T-cell (primary cell): Measurements from ENCODE around the gene ASPG. TPM values are rescaled to one million over a fixed set of nuclear protein-coding genes. Genes with fewer than 3 reads are reported as not detected.

Source experiments
- ATAC-seq, 4 experiments: fragments of 200-7000 bp in 3 of 4; fragments of 150-1000 bp in 1 of 4; cut with Tn5 transposase; replicated peaks in 1 of 4; 1 replicate in 3 of 4; 2 replicates in 1 of 4; pipeline ENCODE4 v1.10.0; 2021; ENCODE audit warnings: moderate library complexity in 3 of 4, mild to moderate bottlenecking in 2 of 4, moderate number of reproducible peaks in 1 of 4
- CTCF ChIA-PET, 2 donors: fragments of 300-600 bp; sonication (Branson Sonifier 250); formaldehyde crosslinking; loops; one replicate each; lab custom pipeline; 2022; ENCODE audit warnings: antibody characterized with exemption in 2 of 2; lab: Charles Lee
- POLR2A ChIA-PET, 2 donors: fragments of 300-600 bp; sonication (Branson Sonifier 250); formaldehyde crosslinking; loops; one replicate each; lab custom pipeline; 2022; ENCODE audit warnings: antibody characterized with exemption in 2 of 2; lab: Charles Lee
- DNase-seq, 35 experiments: peaks; one replicate each; pipeline versions ENCODE4 v3.0.0 to v3.0.0-alpha.2; 2013 to 2023
- H3K27ac ChIP-seq: one replicate; pipeline ENCODE4 v1.5.1; 2013; ENCODE audit warnings: low read length
- H3K27me3 ChIP-seq, 2 experiments: replicated peaks in 1 of 2; 1 replicate in 1 of 2; 2 replicates in 1 of 2; pipeline versions ENCODE4 v1.6.1 to v1.7.0; 2013; ENCODE audit warnings: low read length in 1 of 2, mixed read lengths in 1 of 2; ENCODE audit not compliant: control insufficient read depth in 2 of 2, insufficient read depth in 2 of 2; ENCODE audit errors: extremely low read depth in 1 of 2
- H3K36me3 ChIP-seq, 2 donors: 1 replicate in 1 of 2; 2 replicates in 1 of 2; pipeline versions ENCODE4 v1.6.1 to v1.7.0; 2013; ENCODE audit warnings: low read length in 1 of 2; ENCODE audit not compliant: control insufficient read depth in 2 of 2, insufficient read depth in 1 of 2; ENCODE audit errors: extremely low read depth in 1 of 2
- H3K4me1 ChIP-seq, 2 experiments: 1 replicate in 1 of 2; 2 replicates in 1 of 2; pipeline versions ENCODE4 v1.6.1 to v1.7.0; 2013; ENCODE audit warnings: low read length in 2 of 2, mixed read lengths in 1 of 2; ENCODE audit not compliant: insufficient read depth in 2 of 2, control insufficient read depth in 1 of 2; ENCODE audit errors: extremely low read depth in 1 of 2
- H3K4me3 ChIP-seq, 2 donors: 1 replicate in 1 of 2; 2 replicates in 1 of 2; pipeline versions ENCODE4 v1.5.1 to v1.7.0; 2013; ENCODE audit warnings: mild to moderate bottlenecking in 2 of 2, low read length in 1 of 2, moderate library complexity in 1 of 2; ENCODE audit not compliant: control insufficient read depth in 1 of 2; ENCODE audit errors: extremely low read depth in 1 of 2
- H3K9me3 ChIP-seq: 2 replicates; pipeline ENCODE4 v1.7.0; 2013
- H3K27ac Mint-ChIP-seq, 2 donors: one replicate each; pipeline ENCODE4 v1.8.0; 2020 to 2021; ENCODE audit warnings: mild to moderate bottlenecking in 2 of 2, mixed read lengths in 2 of 2
- H3K27me3 Mint-ChIP-seq, 2 donors: one replicate each; pipeline ENCODE4 v1.8.0; 2021 to 2022; ENCODE audit warnings: mixed read lengths in 2 of 2
- H3K36me3 Mint-ChIP-seq: one replicate; pipeline ENCODE4 v1.8.0; 2021; ENCODE audit warnings: mixed read lengths
- H3K4me1 Mint-ChIP-seq, 3 donors: one replicate each; pipeline ENCODE4 v1.8.0; 2020 to 2022; ENCODE audit warnings: mixed read lengths in 3 of 3, mild to moderate bottlenecking in 1 of 3
- H3K4me3 Mint-ChIP-seq, 3 donors: one replicate each; pipeline ENCODE4 v1.8.0; 2020 to 2022; ENCODE audit warnings: mild to moderate bottlenecking in 3 of 3, mixed read lengths in 3 of 3, moderate library complexity in 3 of 3
- H3K9me3 Mint-ChIP-seq, 3 donors: one replicate each; pipeline ENCODE4 v1.8.0; 2020 to 2022; ENCODE audit warnings: mixed read lengths in 3 of 3
- WGBS: methylation state at CpG from one replicate; pipeline ENCODE4 v1.1.5; 2013; ENCODE audit warnings: missing lambda C conversion rate; ENCODE audit not compliant: insufficient coverage; 5-methylcytosine and 5-hydroxymethylcytosine counted together
- total RNA-seq, 35 experiments: library from RNA in 6 of 35; stranded (reverse) in 6 of 35; fragments of 120-200 nt in 1 of 35; gene quantifications; one replicate each; pipeline versions ENCODE4 v1.2.1 to v1.2.4 and lab custom pipeline; 2013 to 2026

The ASPG gene
- total RNA-seq, 5 donors from 2014 or later (not counting 1 experiment from before 2014, with no cell fraction given): 0.26 to 0.57 (median 0.38) TPM; not detected in 2

DNA sequence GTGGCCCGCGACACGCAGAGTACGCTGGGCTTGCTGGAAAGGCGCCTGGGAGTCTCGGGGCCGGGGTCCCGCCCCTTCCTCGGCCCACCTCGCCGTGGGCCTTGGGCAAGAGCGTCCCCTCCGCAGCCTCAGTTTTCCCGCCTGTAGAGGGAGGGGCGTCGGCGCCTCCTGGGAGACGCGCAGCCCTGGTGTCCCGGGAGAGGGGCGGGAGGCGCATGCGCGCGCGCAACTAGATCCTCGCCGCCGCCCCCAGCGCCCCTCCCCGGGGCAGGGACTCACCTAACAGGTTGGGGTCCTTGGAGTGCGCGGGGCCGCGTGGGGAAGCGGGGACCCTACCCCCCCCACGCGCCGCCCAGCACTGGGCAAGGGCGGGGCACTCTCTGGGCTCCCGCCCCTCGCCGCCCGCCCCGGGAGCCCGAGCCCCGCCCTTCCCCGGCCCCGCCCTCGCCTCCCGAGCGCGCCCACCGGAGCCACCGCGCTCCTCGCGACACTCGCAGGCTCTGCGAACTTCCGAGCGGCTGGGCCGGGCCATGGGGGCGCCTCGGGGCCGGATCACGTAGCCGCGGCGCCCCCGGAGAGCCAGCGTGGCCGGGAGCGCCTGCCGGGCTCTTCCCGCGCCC is 52.7 kb downstream of the ASPG start, which contains the start of gene KIF26A:
TSS of gene KIF26A (plus strand) at position 490 of the 620 bp plus-strand sequence. CDS start 136 bp downstream, outside the sequence.
- ChIA-PET POLR2A (interaction anchor here in 1 of 2 donors (0.6 kb wide), 1 partner anchor 15 kb away, joined by 3 read pairs; no protein-coding TSS in a partner anchor), CTCF (interaction anchor here in 1 of 2 donors (0.9 kb wide), 1 partner anchor 426 kb away, joined by 8 read pairs; no protein-coding TSS in a partner anchor)
- peak within 1 kb of the TSS; percentile 32 to 59 for H3K4me3 ChIP-seq
- peaks cover 15 to 42% of the 10 kb centered on the region in 2 donors for H3K27me3 Mint-ChIP-seq
- no peaks in the 10 kb centered on the region for H3K36me3 ChIP-seq
- no peaks in the 10 kb centered on the region for H3K9me3 Mint-ChIP-seq
- H3K4me3 Mint-ChIP-seq: peak within 1 kb of the TSS; percentile 43 to 67 (median 64)
- under 1% methylated on average over 64 of the region's 77 CpGs for WGBS
- no peaks in the 10 kb centered on the region for H3K36me3 Mint-ChIP-seq
- peaks cover 4 to 10% (median 7%) of the 10 kb centered on the region in 3 donors for H3K4me1 Mint-ChIP-seq
- no peaks in the 10 kb centered on the region for H3K9me3 ChIP-seq
- peak; percentile 35 to 49 (median 38) for ATAC-seq
- H3K27ac Mint-ChIP-seq: no peak within 1 kb of the TSS
- peak in 5 of 35 experiments; percentile 12 to 31 (median 20) for DNase-seq
- H3K27me3 ChIP-seq: peaks cover 0 to 76% of the 10 kb centered on the region in 2 experiments
- H3K27ac ChIP-seq: no peak within 1 kb of the TSS
- peaks cover 0 to 23% of the 10 kb centered on the region in 2 experiments for H3K4me1 ChIP-seq

DNA sequence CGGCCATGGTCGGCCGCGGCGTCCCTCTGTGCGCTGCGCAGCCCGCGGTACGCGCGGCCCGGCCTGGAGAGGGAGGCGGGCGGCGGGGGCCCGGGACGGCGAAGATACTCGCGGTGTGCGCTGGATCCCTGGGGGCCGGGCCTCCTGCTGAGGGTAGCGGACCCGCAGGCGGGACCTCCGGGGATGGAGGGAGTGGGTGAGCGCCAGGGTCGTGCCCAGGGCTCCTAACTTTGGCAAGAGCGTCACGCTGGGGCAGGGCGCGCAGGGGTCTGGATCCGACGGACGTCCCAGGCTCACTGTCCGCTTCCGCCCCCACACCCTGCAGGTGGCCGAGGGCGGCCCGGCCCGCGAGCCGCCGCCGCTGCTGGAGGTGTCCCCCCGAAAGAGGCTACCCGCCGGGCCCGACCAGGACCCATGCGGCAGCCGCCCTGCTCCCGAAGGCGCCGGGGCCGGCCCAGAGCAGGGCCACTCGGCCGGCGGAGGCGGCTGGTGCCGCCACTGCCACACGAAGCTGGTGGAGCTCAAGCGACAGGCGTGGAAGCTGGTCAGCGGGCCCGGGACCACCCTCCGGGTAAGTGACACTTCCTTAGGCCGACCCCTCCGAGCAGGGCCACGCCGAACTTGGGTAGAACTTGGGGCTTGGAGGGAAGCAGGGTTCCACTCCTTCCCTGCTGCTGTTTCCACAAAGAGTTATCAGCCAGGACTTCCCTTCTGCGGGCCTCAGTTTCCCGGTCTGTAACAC is 53.4 kb downstream of the ASPG start:
- Histone ChIP-seq H3K36me3 (no peaks in the 10 kb centered on the region), H3K9me3 (no peaks in the 10 kb centered on the region), H3K4me3 (no peak overlapping the region), H3K4me1 (peaks cover 0 to 23% of the 10 kb centered on the region in 2 experiments), H3K27me3 (peaks cover 0 to 74% of the 10 kb centered on the region in 2 experiments), H3K27ac (no peak overlapping the region)
- ChIA-PET CTCF (no interaction called here), POLR2A (no interaction called here)
- peaks cover 4 to 10% (median 7%) of the 10 kb centered on the region in 3 donors for H3K4me1 Mint-ChIP-seq
- 4% methylated on average over 64 of the region's 73 CpGs for WGBS
- ATAC-seq: no peak
- H3K36me3 Mint-ChIP-seq: no peaks in the 10 kb centered on the region
- H3K9me3 Mint-ChIP-seq: no peaks in the 10 kb centered on the region
- peak overlapping the region in 1 of 3 donors; percentile 22 for H3K4me3 Mint-ChIP-seq
- H3K27me3 Mint-ChIP-seq: peaks cover 15 to 36% of the 10 kb centered on the region in 2 donors
- no peak overlapping the region for H3K27ac Mint-ChIP-seq
- DNase-seq: no peak

DNA sequence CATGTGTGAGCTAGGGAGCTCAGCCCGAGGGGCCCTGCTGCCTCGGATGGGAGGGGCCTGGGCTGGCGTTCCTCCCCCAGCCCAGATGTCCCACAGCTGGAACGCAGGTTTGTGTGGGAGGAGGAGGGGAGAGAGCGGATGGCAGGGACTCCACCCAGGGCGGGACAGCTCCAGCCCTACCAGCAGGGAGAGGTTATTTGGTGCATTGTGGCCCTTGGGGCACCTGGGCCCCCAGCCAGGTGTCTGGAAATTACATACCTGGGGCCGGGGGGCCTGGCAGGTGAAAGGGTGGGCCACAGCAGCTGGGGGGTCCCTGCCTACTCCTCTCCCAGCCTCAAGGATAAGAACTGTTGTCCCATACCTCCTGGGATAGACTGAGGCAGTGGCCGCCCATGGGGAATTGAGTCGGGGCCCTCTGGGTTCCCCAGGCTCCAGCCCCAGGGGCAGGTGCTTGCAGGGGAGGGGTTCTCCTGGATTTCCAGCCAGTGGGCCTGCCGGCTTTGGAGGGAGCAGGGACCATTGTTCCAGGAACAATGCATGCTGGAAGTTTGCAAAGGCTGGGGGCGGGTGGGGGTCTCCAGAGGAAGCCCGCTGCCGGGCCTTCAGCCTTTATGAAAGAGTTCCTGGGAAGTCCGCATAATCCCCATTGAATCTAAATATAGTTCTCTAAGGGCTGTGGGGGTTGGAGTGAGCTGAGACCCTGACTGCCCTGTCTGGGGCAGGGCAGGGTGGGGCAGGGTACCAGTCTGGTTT is 54.1 kb downstream of the ASPG start:
- peak overlapping the region in 2 of 3 donors; percentile 35 to 36 for H3K4me3 Mint-ChIP-seq
- no peak for ATAC-seq

DNA sequence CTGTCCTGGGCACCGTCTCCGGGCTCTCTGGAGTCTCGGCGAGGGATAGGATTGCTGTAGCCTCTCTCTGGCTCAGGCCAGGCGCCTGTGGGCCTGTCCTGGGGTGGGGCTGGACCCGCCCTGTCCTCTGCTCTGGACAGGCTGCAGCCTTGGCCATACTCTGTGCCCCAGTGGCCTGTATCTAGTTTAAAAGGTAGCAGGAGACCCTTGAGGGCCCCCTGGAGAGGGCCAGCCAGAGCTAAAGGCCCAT is 54.6 kb downstream of the ASPG start:
- no peaks in the 10 kb centered on the region for H3K36me3 Mint-ChIP-seq
- no peaks in the 10 kb centered on the region for H3K9me3 Mint-ChIP-seq
- ChIA-PET POLR2A (no interaction called here), CTCF (interaction anchor here in 1 of 2 donors (0.7 kb wide), 1 partner anchor 424 kb away, joined by 3 read pairs; no protein-coding TSS in a partner anchor)
- no peak overlapping the region for H3K27ac Mint-ChIP-seq
- ATAC-seq (no peak), DNase-seq (no peak)
- Histone ChIP-seq H3K4me1 (peaks cover 0 to 23% of the 10 kb centered on the region in 2 experiments), H3K4me3 (no peak overlapping the region), H3K27me3 (peaks cover 0 to 62% of the 10 kb centered on the region in 2 experiments), H3K27ac (no peak overlapping the region), H3K9me3 (no peaks in the 10 kb centered on the region), H3K36me3 (no peaks in the 10 kb centered on the region)
- 90% methylated on average over 5 of the region's 6 CpGs for WGBS
- peak overlapping the region in 2 of 3 donors; percentile 35 to 36 for H3K4me3 Mint-ChIP-seq
- H3K27me3 Mint-ChIP-seq: peaks cover 11 to 24% of the 10 kb centered on the region in 2 donors
- H3K4me1 Mint-ChIP-seq: peaks cover 4 to 8% (median 7%) of the 10 kb centered on the region in 3 donors

More for the DNA sequence above, 54.1 kb downstream of the ASPG start:
- ChIA-PET POLR2A (no interaction called here), CTCF (interaction anchor here in 1 of 2 donors (0.7 kb wide), 1 partner anchor 425 kb away, joined by 3 read pairs; no protein-coding TSS in a partner anchor)
- Histone ChIP-seq H3K27me3 (peaks cover 0 to 67% of the 10 kb centered on the region in 2 experiments), H3K4me1 (peaks cover 0 to 23% of the 10 kb centered on the region in 2 experiments), H3K4me3 (no peak overlapping the region), H3K27ac (no peak overlapping the region), H3K9me3 (no peaks in the 10 kb centered on the region), H3K36me3 (no peaks in the 10 kb centered on the region)
- 62% methylated on average over 7 of the region's 14 CpGs for WGBS
- Mint-ChIP-seq H3K4me1 (peaks cover 4 to 10% (median 7%) of the 10 kb centered on the region in 3 donors), H3K9me3 (no peaks in the 10 kb centered on the region), H3K27ac (no peak overlapping the region), H3K27me3 (peaks cover 15 to 29% of the 10 kb centered on the region in 2 donors), H3K36me3 (no peaks in the 10 kb centered on the region)
- DNase-seq: no peak

DNA sequence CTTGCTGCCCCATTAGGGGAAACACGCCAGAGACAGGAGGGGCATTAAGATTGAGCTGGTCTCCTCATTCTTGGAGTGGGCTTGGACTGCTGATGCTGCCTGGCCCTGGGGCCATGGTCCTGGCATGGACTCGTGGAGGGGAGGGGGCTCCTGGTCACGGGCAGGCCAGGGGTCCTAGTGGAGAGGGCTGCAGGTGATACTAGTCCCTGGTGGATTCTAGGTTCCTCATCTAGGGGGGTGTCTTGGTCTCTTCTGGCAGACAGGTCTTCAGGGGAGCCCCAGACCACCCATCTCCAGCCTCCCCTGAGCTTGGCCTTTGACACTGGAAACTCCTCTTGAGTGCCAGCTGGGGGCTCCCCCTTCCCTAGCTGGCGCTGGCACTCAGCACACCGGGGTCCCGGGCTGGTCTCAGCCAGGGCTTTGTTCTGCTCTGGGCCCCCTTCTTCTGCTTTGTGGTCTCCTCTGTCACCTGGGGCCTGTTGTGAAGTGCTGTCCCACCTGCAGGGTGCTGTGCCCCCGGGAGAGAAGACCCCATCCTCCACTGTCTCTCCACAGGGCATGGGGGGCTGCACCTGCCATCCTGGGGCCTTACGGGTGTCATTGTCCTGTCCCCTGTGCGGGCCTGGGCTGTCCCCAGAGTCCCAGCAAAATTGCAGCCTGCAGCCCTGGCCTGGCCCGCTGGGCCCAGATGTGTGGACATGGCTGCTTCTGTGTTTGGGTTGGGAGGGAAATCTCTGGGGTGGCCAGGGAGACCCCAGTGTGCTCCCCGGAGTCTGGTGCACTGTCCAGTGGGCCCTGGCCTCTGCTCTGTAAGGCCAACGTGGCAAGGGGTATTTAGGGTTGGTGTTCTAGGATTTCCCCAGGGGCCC is 55.2 kb downstream of the ASPG start:
- Histone ChIP-seq H3K27me3 (peaks cover 0 to 56% of the 10 kb centered on the region in 2 experiments), H3K9me3 (no peaks in the 10 kb centered on the region), H3K27ac (no peak overlapping the region), H3K4me3 (no peak overlapping the region), H3K36me3 (no peaks in the 10 kb centered on the region), H3K4me1 (peaks cover 0 to 23% of the 10 kb centered on the region in 2 experiments)
- no peaks in the 10 kb centered on the region for H3K36me3 Mint-ChIP-seq
- POLR2A ChIA-PET: no interaction called here
- DNase-seq: no peak
- H3K9me3 Mint-ChIP-seq: no peaks in the 10 kb centered on the region
- H3K4me1 Mint-ChIP-seq: peaks cover 4 to 7% (median 5%) of the 10 kb centered on the region in 3 donors
- peak overlapping the region in 1 of 3 donors; percentile 35 for H3K4me3 Mint-ChIP-seq
- peaks cover 11 to 19% of the 10 kb centered on the region in 2 donors for H3K27me3 Mint-ChIP-seq
- CTCF ChIA-PET: interaction anchor here in 1 of 2 donors (0.7 kb wide), 1 partner anchor 424 kb away, joined by 3 read pairs; no protein-coding TSS in a partner anchor
- no peak overlapping the region for H3K27ac Mint-ChIP-seq
- ATAC-seq: no peak
- WGBS: 86% methylated on average over 8 of the region's 12 CpGs
